Bronchial epithelial cell (primary cell): ENCODE data around the gene SLC4A2. TPM values are rescaled to one million over a fixed set of nuclear protein-coding genes. Genes with fewer than 3 reads are reported as not detected.

Experiments
- DNase-seq: peaks from one replicate; pipeline ENCODE4 v3.0.0-alpha.2; 2010; ENCODE audit warnings: low read depth
- FAIRE-seq: peaks from 2 replicates; lab custom pipeline; 2011; peaks lifted over from hg19 to GRCh38; lab: Jason Lieb, UNC
- H3K27me3 ChIP-seq: 2 replicates; pipeline ENCODE4 v1.5.1; 2011; ENCODE audit warnings: low read length; ENCODE audit not compliant: control insufficient read depth, insufficient read depth
- H3K36me3 ChIP-seq: 2 replicates; pipeline ENCODE4 v1.5.1; 2011; ENCODE audit warnings: low read length; ENCODE audit not compliant: control insufficient read depth, insufficient read depth
- H3K4me3 ChIP-seq: 2 replicates; pipeline ENCODE4 v1.5.1; 2011; ENCODE audit warnings: mild to moderate bottlenecking, low read depth, low read length, control low read depth
- total RNA-seq: library from RNA; depleted of rRNA; stranded (reverse); fragments of >200 nt; gene quantifications from 2 replicates; pipeline ENCODE4 v1.2.1, GENCODE V29; 2014
- TF ChIP-seq, protein P1 (sequence below): IDR thresholded peaks from 2 replicates; pipeline ENCODE4 v1.5.1; 2011; ENCODE audit warnings: mild to moderate bottlenecking, moderate library complexity, low read length, control low read depth, inconsistent platforms; ENCODE audit not compliant: insufficient read depth, severe bottlenecking

SLC4A2 gene
- total RNA-seq, 1 donor from 2014 or later: 33.2 TPM

DNA sequence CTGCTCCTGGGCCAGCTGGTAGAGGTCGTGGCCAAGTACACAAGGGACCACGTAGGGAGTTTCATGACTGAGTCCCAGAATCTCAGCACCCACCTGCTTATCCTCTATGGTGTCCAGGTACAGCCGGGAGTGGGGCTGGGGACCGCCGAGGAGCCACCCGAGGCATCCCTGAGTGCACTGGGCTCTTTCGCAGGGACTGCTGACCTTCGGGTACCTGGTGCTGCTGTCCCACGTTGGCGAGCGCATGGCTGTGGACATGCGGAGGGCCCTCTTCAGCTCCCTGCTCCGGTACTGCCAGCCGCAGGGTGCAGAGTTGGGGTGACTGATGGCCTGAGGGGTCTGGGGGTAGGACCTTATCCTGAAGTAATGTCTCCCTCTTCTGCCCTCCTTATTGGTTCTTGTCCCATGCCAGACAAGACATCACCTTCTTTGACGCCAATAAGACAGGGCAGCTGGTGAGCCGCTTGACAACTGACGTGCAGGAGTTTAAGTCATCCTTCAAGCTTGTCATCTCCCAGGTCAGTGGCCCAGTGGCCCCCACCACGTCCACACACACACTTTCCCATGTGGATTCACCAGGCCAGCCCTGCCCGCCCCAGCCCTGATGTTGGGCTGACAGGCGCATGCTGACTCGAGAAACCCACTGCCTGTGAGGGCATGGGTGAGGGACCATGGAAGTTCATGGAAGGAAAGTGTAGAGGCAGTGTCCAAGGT, 24.9 kb upstream of the SLC4A2 start:
- H3K4me3 ChIP-seq: no peak overlapping the region
- no peak for DNase-seq
- no peak for FAIRE-seq
- peaks cover 19% of the 10 kb centered on the region for H3K36me3 ChIP-seq
- TF ChIP-seq, protein P1, sequence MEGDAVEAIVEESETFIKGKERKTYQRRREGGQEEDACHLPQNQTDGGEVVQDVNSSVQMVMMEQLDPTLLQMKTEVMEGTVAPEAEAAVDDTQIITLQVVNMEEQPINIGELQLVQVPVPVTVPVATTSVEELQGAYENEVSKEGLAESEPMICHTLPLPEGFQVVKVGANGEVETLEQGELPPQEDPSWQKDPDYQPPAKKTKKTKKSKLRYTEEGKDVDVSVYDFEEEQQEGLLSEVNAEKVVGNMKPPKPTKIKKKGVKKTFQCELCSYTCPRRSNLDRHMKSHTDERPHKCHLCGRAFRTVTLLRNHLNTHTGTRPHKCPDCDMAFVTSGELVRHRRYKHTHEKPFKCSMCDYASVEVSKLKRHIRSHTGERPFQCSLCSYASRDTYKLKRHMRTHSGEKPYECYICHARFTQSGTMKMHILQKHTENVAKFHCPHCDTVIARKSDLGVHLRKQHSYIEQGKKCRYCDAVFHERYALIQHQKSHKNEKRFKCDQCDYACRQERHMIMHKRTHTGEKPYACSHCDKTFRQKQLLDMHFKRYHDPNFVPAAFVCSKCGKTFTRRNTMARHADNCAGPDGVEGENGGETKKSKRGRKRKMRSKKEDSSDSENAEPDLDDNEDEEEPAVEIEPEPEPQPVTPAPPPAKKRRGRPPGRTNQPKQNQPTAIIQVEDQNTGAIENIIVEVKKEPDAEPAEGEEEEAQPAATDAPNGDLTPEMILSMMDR: no peak
- H3K27me3 ChIP-seq: no peaks in the 10 kb centered on the region

DNA sequence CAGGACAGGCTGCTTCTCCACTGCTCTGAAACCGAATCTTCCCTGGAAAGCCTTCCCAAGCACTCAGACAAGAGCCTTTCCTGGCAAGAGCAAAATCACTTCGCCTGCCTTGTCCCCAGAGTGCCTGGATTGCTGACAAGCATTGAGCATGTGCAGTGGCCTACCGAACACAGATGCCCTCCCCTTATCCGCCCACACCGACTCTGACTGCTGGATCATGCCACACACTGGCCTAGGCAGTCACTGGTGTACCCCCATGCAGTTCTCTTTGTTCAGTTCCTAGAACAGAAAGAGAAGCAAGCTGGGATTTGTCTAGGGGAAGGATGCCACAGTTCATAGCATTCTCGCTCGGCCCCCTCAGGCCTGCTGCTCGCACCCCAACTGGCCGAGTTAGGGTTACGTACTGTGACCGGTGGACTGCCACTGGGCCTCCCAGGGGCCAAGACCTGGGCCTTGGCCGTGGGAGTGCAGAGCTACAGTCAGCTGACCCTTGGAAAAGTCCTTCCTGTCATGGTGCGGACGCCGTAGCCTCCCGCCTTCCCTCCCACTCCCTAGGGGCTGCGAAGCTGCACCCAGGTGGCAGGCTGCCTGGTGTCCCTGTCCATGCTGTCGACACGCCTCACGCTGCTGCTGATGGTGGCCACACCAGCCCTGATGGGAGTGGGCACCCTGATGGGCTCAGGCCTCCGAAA, 24.2 kb upstream of the SLC4A2 start:
- Histone ChIP-seq H3K27me3 (no peaks in the 10 kb centered on the region), H3K36me3 (peaks cover 19% of the 10 kb centered on the region), H3K4me3 (no peak overlapping the region)
- DNase-seq (no peak), FAIRE-seq (no peak)
- TF ChIP-seq, protein P1: no peak

DNA sequence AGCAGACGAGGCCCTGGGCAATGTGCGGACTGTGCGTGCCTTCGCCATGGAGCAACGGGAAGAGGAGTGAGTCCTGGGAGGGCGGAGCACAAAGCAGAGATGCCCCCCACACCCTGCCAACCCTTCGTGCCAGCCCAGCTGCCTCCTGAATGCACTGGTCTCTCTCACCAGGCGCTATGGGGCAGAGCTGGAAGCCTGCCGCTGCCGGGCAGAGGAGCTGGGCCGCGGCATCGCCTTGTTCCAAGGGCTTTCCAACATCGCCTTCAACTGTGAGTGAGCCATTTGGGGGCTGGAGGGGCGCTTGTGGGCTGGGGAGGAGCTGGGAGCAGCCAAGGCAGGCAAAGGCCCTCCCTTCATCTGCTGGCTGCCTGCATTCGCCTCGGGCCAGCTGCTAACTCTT, 23.5 kb upstream of the SLC4A2 start:
- TF ChIP-seq, protein P1: no peak
- H3K27me3 ChIP-seq: no peaks in the 10 kb centered on the region
- no peak overlapping the region for H3K4me3 ChIP-seq
- no peak for FAIRE-seq
- DNase-seq: no peak
- peaks cover 19% of the 10 kb centered on the region for H3K36me3 ChIP-seq

- peak; percentile 87 for DNase-seq
- no peak for FAIRE-seq
- Histone ChIP-seq H3K27me3 (no peaks in the 10 kb centered on the region), H3K4me3 (no peak overlapping the region), H3K36me3 (peaks cover 19% of the 10 kb centered on the region)
- TF ChIP-seq, protein P1: no peak
These were observed 20.2 kb upstream of the SLC4A2 start for GRCh38 chr7:151038951-151039849.

- DNase-seq (no peak), FAIRE-seq (no peak)
- no peak overlapping the region for H3K4me3 ChIP-seq
- peaks cover 17% of the 10 kb centered on the region for H3K36me3 ChIP-seq
- no peaks in the 10 kb centered on the region for H3K27me3 ChIP-seq
- TF ChIP-seq, protein P1: no peak
These were observed 19.4 kb upstream of the SLC4A2 start for GRCh38 chr7:151039850-151040548.
